ENCODE results near the gene OR8A1. TPM values are rescaled to one million over a fixed set of nuclear protein-coding genes. Genes with fewer than 3 reads are reported as not detected.

OR8A1 gene
- total and polyA plus RNA-seq, 4 donors: not detected

GRCh38 chr11:124583781-124584180, 14.0 kb downstream of the OR8A1 start:
- no peak for TF ChIP-seq SP1 (IDR thresholded peaks at IDR 0.05)
- TF ChIP-seq TAF1 (conservative IDR thresholded peaks at IDR 0.05): no peak
- no peak for TF ChIP-seq YY1 (IDR thresholded peaks at IDR 0.05)
- no peak for TF ChIP-seq HNF4A (conservative IDR thresholded peaks at IDR 0.05)
- TF ChIP-seq JUND (IDR thresholded peaks at IDR 0.05): no peak
- TF ChIP-seq HNF4G (IDR thresholded peaks at IDR 0.05): no peak
- TF ChIP-seq ZBTB33 (IDR thresholded peaks at IDR 0.05): no peak
- no peak for TF ChIP-seq EGR1 (IDR thresholded peaks at IDR 0.05; ENCODE audit: low read depth in 2 of 2)
- TF ChIP-seq FOXA2 (IDR thresholded peaks at IDR 0.05): no peak
- no peak for TF ChIP-seq MAX (IDR thresholded peaks at IDR 0.05)
- no peak for TF ChIP-seq RXRA (IDR thresholded peaks at IDR 0.05)
- no peak for TF ChIP-seq ATF3 (IDR thresholded peaks at IDR 0.05)
- no peak for TF ChIP-seq RAD21 (IDR thresholded peaks at IDR 0.05)
- no peak for TF ChIP-seq FOXA1 (IDR thresholded peaks at IDR 0.05)

GRCh38 chr11:124584681-124585372, 15.0 kb downstream of the OR8A1 start:
- no peak for TF ChIP-seq RXRA (IDR thresholded peaks at IDR 0.05)
- TF ChIP-seq FOXA1 (IDR thresholded peaks at IDR 0.05): no peak
- no peak for TF ChIP-seq JUND (IDR thresholded peaks at IDR 0.05)
- TF ChIP-seq ZBTB33 (IDR thresholded peaks at IDR 0.05): no peak
- no peak for TF ChIP-seq HNF4G (IDR thresholded peaks at IDR 0.05)
- no peak for TF ChIP-seq HNF4A (conservative IDR thresholded peaks at IDR 0.05)
- no peak for TF ChIP-seq SP1 (IDR thresholded peaks at IDR 0.05)
- TF ChIP-seq REST (IDR thresholded peaks at IDR 0.05): no peak
- TF ChIP-seq EGR1 (IDR thresholded peaks at IDR 0.05; ENCODE audit: low read depth in 2 of 2): no peak
- TF ChIP-seq FOXA2 (IDR thresholded peaks at IDR 0.05): no peak
- no peak for TF ChIP-seq MAX (IDR thresholded peaks at IDR 0.05)
- 50% methylated on average over 4 of the region's 4 CpGs for WGBS
- H3K4me3 ChIP-seq (ENCODE audit: low read depth in 1 of 3, low read length in 3 of 3): no peak overlapping the region
- no peaks in the 10 kb centered on the region for H3K27me3 ChIP-seq (ENCODE audit: control insufficient read depth in 4 of 4, insufficient read depth in 4 of 4, low read length in 3 of 4)
- H3K4me1 ChIP-seq (ENCODE audit: control insufficient read depth in 4 of 4, insufficient read depth in 4 of 4, low read length in 3 of 4): no peaks in the 10 kb centered on the region
- H3K9me3 ChIP-seq (ENCODE audit: control insufficient read depth in 4 of 4, low read length in 3 of 4): no peaks in the 10 kb centered on the region
- no peak for DNase-seq (ENCODE audit: low spot score)
- no peak overlapping the region for H3K27ac ChIP-seq (ENCODE audit: low read depth in 1 of 2, low read length in 2 of 2)
- H3K36me3 ChIP-seq (ENCODE audit: control insufficient read depth in 4 of 4, insufficient read depth in 3 of 4, low read depth in 1 of 4, low read length in 3 of 4): no peaks in the 10 kb centered on the region
- no peak overlapping the region for H3K9ac ChIP-seq (ENCODE audit: low read depth in 1 of 2, low read length in 2 of 2)

More at GRCh38 chr11:124583781-124584180, 14.0 kb downstream of the OR8A1 start:
- Histone ChIP-seq H3K9ac (ENCODE audit: low read depth in 1 of 2, low read length in 2 of 2) (no peak overlapping the region), H3K4me3 (ENCODE audit: low read depth in 1 of 3, low read length in 3 of 3) (no peak overlapping the region), H3K9me3 (ENCODE audit: control insufficient read depth in 4 of 4, low read length in 3 of 4) (no peaks in the 10 kb centered on the region), H3K27me3 (ENCODE audit: control insufficient read depth in 4 of 4, insufficient read depth in 4 of 4, low read length in 3 of 4) (no peaks in the 10 kb centered on the region), H3K4me1 (ENCODE audit: control insufficient read depth in 4 of 4, insufficient read depth in 4 of 4, low read length in 3 of 4) (no peaks in the 10 kb centered on the region), H3K36me3 (ENCODE audit: control insufficient read depth in 4 of 4, insufficient read depth in 3 of 4, low read depth in 1 of 4, low read length in 3 of 4) (no peaks in the 10 kb centered on the region), H3K27ac (ENCODE audit: low read depth in 1 of 2, low read length in 2 of 2) (no peak overlapping the region)
- no peak for DNase-seq (ENCODE audit: low spot score)
- 57% methylated on average over 8 of the region's 8 CpGs for WGBS
